Inferior parietal cortex (tissue), 1 donor: ENCODE data around the gene MIX23.

Experiments
- DNase-seq: peaks from one replicate; pipeline ENCODE4 v3.0.0-alpha.2; 2016; ENCODE audit errors: extremely low spot score

MIX23 gene

GRCh38 chr3:122351612-122352011 lies 31.4 kb downstream of the MIX23 start:
- no peak for DNase-seq

DNA sequence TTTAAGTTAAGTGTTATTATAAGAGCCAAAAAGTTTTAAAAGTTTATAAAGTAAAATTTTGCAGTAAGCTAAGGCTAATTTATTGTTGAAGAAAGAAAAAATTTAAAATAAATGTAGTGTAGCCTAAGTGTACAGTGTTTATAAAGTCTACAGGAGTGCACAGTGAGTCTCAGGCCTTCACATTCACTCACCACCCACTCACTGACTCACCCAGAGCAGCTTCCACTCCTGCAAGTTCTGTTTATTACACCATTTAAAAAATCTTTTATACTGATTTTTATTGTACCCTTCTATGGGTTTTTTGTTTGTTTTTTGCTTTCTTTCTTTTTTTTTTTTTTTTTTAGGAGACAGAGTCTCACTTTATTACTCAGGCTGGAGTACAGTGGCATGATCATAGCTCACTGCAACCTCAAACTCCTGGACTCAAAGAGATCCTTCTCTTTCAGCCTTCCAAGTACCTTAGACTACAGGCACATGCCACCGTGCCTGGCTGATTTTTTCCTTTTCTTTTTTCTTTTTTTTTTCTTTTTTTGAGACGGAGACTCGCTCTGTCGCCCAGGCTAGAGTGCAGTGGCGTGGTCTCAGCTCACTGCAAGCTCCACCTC lies 32.1 kb downstream of the MIX23 start:
- no peak for DNase-seq

DNA sequence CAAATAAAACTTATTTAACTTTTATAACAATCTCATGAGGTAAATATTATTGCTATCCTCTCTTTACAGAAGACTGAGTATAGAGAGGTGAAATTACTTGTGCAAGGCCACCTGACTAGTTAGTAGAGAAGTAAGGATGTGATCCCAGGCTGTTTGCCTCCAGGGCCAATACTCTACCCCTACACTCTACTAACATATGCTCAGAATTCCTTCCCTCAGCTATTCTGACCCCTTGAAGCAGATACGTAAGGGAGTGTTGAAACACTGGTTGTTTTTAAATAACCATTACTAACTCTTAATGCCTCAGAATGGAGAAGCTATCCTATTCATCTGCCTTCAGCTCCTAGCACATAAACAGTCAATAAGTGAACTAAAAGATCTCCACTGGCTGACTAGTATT lies 33.9 kb downstream of the MIX23 start:
- no peak for DNase-seq

GRCh38 chr3:122343654-122344053 lies 39.4 kb downstream of the MIX23 start:
- no peak for DNase-seq

- DNase-seq, result no peak
Measured at GRCh38 chr3:122342803-122343202, 40.2 kb downstream of the MIX23 start.

GRCh38 chr3:122332551-122332950 lies 50.5 kb downstream of the MIX23 start:
- DNase-seq, result no peak

DNA sequence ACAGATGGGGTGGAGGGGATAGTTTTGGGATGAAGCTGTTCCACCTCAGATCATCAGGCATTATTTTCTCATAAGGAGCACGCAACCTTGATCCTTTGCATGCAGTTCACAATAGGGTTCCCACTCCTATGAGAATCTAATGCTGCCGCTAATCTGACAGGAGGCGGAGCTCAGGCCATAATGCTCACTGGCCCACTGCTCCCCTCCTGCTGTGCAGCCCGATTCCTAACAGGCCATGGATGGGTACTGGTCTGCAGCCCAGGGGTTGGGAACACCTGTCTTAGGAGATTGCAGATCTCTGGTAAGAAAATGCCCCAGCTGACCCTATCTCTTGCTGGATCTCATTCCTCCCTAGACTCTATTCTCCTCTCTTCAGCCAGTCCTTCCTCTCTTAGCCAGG lies 51.1 kb downstream of the MIX23 start:
- DNase-seq, result no peak

DNA sequence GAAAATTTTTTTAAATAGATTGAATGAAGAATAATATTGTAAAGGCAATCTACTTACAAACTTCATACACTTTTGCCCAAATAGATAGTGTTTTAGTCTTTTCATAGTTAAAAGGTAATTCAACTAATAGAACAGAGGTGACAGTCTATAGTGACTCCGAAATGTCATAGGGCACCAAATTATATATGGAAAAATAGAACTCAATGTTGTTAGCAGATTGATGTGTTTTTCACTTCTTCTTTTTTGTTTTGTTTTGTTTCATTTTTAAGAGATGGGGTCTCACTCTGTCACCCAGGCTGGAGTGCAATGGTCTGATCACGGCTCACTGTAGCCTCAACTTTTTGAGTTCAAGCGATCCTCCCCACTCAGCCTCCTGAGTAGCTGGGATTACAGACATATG lies 57.3 kb downstream of the MIX23 start:
- no peak for DNase-seq

DNA sequence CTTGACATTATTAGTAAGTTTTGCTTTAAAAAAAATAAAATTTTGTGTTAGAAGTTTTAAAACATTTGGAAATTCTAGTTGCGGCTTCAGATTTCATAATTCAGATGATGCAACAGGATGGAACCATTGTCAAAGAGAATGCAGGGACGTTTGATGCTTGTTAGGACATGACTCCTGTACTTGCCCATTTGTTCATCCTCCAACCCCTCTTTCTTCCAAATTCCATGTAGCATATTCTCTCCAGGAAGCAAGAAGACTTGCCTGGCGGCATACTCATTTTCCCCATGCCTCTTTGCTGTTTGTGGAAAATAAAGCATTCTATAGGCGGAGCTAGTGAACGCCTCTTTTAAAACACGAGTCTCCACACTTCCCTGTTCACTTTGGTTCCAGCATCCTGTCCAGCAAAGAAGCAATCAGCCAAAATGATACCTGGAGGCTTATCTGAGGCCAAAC lies 58.1 kb downstream of the MIX23 start, which contains the start of gene CSTA:
Gene CSTA (plus strand): TSS at position 378 of the 453 bp plus-strand sequence. CDS start 45 bp downstream, at position 423.
- DNase-seq, result no peak

- no peak for DNase-seq
Measured at GRCh38 chr3:122322095-122323075, 60.6 kb downstream of the MIX23 start.

GRCh38 chr3:122318620-122319019 lies 64.4 kb downstream of the MIX23 start:
- DNase-seq, result no peak

- DNase-seq, result no peak
Measured at GRCh38 chr3:122316368-122316767, 66.7 kb downstream of the MIX23 start.

- DNase-seq, result no peak
Measured at GRCh38 chr3:122315619-122316018, 67.4 kb downstream of the MIX23 start.

DNA sequence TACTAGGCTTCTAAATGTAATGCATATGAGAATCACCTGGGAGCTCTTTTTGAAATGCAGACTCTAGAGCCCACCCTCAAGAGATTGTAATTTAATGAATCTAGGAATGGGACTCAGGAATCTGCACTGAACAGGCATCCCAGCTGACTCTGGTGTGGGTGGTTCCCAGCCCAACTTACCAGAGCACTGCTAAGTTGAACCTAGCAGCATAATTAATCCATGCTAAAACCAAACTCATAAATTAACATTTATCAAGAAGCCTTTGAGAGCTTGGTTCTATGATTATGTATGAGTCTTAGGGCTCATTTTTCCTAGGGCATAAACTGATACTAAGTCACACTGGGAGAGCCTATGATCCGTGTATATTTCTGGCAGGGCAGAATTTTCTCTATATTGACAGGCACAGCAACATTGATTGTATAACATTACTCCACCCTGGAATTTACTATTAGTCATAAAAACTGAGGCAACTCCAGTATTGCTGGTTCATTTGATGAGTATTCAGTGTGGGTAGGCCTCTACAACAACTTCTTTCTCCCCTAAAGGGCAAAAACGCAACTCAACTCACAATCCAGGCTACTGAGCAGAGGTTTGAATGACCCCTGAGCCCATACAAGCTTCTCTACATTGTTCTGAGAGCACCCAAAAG lies 68.7 kb downstream of the MIX23 start:
- DNase-seq, result no peak

GRCh38 chr3:122313281-122313680 lies 69.8 kb downstream of the MIX23 start:
- no peak for DNase-seq

DNA sequence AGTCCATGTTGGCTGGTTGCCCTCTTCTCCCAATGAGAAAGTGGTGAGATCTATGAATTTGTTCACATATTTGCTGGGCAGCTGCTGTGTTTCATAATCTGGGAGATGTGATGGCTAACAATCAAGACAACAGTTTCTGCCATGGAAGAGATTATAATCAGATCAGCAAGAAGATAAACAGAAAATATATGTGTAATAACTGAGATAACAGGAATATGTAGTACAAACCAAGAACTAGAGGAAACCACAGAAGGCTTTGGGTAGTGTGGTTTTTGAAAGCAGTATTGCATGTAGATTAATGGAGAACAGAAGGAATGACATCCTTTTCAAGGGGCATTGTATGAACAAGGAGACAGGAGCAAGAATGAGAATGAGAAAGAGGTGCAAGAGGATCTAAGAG lies 70.2 kb downstream of the MIX23 start:
- DNase-seq, result no peak

- DNase-seq, result no peak
Measured at GRCh38 chr3:122310361-122310760, 72.7 kb downstream of the MIX23 start.
